Neural cell (in vitro differentiated cells): Measurements from ENCODE around the gene BRINP2.

Experiments used
- EP300 ChIP-seq: fragments of 450-650 bp; conservative IDR thresholded peaks from 2 replicates; pipeline ENCODE4 v1.6.1; 2014; ENCODE audit warnings: antibody characterized with exemption, mild to moderate bottlenecking, moderate library complexity; ENCODE audit not compliant: poor library complexity, severe bottlenecking
- EZH2 ChIP-seq: fragments of 200-600, 300-800 bp; shearing (Covaris generic), sonication (generic); IDR thresholded peaks from 2 replicates; pipeline ENCODE4 v1.6.1; 2014; ENCODE audit warnings: antibody characterized with exemption, low read length, borderline replicate concordance, mild to moderate bottlenecking; ENCODE audit not compliant: insufficient read depth, poor library complexity, severe bottlenecking
- MXI1 ChIP-seq: fragments of 450-650 bp; conservative IDR thresholded peaks from 2 replicates; pipeline ENCODE4 v1.6.1; 2014; ENCODE audit warnings: antibody characterized with exemption, mild to moderate bottlenecking; ENCODE audit not compliant: poor library complexity, severe bottlenecking
- POLR2AphosphoS5 ChIP-seq: IDR thresholded peaks from 2 replicates; pipeline ENCODE4 v1.6.1; 2012
- RAD21 ChIP-seq: fragments of 450-650 bp; conservative IDR thresholded peaks from 2 replicates; pipeline ENCODE4 v1.6.1; 2014; ENCODE audit warnings: antibody characterized with exemption, mild to moderate bottlenecking, moderate library complexity
- SMC3 ChIP-seq: fragments of 450-650 bp; conservative IDR thresholded peaks from 2 replicates; pipeline ENCODE4 v1.6.1; 2014; ENCODE audit warnings: antibody characterized with exemption, mild to moderate bottlenecking, moderate library complexity; ENCODE audit not compliant: poor library complexity
- TF ChIP-seq, protein P1 (sequence below): fragments of 450-650 bp; IDR thresholded peaks from 2 replicates; pipeline ENCODE4 v1.5.1; 2014; ENCODE audit warnings: antibody characterized with exemption, mild to moderate bottlenecking, moderate library complexity; ENCODE audit not compliant: poor library complexity, severe bottlenecking
- TF ChIP-seq, protein P2 (sequence below): IDR thresholded peaks from 2 replicates; pipeline ENCODE4 v1.6.1; 2012; ENCODE audit warnings: borderline replicate concordance

DNA sequence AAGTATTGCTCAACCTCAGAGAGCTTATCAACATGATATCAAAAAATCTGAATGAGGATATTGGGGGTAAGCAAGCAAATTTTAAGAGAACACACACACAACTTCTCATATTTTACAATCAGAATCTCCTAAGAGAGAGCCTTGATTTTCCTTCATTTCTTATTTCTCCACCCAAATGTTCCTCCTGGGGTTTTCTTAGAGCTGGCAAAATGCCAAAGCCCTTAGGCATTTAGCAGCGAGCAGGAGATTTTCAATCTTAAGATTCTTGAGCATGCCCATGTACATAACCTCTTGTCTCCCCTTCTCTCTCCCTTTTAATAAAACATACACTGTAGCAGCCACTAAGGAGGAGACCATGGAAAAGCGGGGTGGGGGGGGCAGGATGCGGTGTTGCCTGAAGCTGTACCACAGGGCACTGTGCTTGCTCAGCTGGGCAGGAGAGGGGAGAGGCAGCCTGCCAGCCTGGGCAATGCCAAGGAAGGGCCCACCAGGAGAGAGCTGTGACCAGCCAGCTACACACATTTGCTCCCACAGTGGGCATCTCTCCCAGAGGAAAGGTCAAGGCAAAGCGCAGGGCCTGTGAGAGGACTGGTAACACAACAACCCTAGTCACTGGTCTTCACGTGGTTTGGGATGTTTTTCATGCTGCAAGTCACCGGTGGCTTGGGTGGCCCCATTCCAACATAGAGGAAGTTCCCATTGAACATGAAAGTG lies 4.3 kb downstream of the BRINP2 start:
- TF ChIP-seq EP300 (no peak), MXI1 (no peak), POLR2AphosphoS5 (no peak), RAD21 (no peak), EZH2 (no peak), SMC3 (no peak)
- TF ChIP-seq, protein P1, sequence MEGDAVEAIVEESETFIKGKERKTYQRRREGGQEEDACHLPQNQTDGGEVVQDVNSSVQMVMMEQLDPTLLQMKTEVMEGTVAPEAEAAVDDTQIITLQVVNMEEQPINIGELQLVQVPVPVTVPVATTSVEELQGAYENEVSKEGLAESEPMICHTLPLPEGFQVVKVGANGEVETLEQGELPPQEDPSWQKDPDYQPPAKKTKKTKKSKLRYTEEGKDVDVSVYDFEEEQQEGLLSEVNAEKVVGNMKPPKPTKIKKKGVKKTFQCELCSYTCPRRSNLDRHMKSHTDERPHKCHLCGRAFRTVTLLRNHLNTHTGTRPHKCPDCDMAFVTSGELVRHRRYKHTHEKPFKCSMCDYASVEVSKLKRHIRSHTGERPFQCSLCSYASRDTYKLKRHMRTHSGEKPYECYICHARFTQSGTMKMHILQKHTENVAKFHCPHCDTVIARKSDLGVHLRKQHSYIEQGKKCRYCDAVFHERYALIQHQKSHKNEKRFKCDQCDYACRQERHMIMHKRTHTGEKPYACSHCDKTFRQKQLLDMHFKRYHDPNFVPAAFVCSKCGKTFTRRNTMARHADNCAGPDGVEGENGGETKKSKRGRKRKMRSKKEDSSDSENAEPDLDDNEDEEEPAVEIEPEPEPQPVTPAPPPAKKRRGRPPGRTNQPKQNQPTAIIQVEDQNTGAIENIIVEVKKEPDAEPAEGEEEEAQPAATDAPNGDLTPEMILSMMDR, result no peak
- TF ChIP-seq, protein P2, sequence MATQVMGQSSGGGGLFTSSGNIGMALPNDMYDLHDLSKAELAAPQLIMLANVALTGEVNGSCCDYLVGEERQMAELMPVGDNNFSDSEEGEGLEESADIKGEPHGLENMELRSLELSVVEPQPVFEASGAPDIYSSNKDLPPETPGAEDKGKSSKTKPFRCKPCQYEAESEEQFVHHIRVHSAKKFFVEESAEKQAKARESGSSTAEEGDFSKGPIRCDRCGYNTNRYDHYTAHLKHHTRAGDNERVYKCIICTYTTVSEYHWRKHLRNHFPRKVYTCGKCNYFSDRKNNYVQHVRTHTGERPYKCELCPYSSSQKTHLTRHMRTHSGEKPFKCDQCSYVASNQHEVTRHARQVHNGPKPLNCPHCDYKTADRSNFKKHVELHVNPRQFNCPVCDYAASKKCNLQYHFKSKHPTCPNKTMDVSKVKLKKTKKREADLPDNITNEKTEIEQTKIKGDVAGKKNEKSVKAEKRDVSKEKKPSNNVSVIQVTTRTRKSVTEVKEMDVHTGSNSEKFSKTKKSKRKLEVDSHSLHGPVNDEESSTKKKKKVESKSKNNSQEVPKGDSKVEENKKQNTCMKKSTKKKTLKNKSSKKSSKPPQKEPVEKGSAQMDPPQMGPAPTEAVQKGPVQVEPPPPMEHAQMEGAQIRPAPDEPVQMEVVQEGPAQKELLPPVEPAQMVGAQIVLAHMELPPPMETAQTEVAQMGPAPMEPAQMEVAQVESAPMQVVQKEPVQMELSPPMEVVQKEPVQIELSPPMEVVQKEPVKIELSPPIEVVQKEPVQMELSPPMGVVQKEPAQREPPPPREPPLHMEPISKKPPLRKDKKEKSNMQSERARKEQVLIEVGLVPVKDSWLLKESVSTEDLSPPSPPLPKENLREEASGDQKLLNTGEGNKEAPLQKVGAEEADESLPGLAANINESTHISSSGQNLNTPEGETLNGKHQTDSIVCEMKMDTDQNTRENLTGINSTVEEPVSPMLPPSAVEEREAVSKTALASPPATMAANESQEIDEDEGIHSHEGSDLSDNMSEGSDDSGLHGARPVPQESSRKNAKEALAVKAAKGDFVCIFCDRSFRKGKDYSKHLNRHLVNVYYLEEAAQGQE, result no peak
